Adrenal gland (tissue), 5 donors: ENCODE measurements around the gene MARCHF3.

Experiments
- POLR2A ChIP-seq, 2 donors: fragments of 450-650 bp; IDR thresholded peaks; one replicate each; pipeline ENCODE4 v1.6.1; 2017; ENCODE audit warnings: antibody characterized with exemption in 2 of 2, mild to moderate bottlenecking in 2 of 2, moderate library complexity in 1 of 2
- TF ChIP-seq, protein P1 (sequence below), 6 experiments: fragments of 450-650 bp in 4 of 6; fragments of 200-600 bp in 2 of 6; sonication (generic) in 1 of 6; IDR thresholded peaks; 1 replicate in 5 of 6; 2 replicates in 1 of 6; pipeline versions ENCODE4 v1.5.1 to v1.8.0; 2016 to 2021; ENCODE audit warnings: antibody characterized with exemption in 6 of 6, mild to moderate bottlenecking in 2 of 6, moderate library complexity in 1 of 6
- donor health status: DM: no; HTN: no; CAD: no.

DNA sequence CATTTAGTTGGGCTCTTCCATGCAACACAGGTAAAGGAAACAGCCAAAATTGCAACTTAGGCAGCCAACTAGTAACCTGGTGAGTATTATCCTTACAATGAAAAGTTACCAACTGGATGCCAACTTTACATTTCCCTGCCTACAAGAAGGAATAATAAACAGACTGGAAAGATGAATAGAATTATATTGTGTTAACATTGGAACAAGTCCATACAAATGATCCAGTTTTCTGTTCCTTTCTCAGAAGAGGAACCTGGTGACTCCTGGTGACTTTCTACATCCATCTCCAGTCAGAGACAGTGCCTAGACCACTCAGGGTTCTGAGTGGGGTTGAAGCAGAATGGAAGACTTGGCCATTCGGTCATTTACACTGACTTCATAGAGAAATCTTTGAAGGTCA lies 20.6 kb downstream of the MARCHF3 start:
- TF ChIP-seq, protein P1, sequence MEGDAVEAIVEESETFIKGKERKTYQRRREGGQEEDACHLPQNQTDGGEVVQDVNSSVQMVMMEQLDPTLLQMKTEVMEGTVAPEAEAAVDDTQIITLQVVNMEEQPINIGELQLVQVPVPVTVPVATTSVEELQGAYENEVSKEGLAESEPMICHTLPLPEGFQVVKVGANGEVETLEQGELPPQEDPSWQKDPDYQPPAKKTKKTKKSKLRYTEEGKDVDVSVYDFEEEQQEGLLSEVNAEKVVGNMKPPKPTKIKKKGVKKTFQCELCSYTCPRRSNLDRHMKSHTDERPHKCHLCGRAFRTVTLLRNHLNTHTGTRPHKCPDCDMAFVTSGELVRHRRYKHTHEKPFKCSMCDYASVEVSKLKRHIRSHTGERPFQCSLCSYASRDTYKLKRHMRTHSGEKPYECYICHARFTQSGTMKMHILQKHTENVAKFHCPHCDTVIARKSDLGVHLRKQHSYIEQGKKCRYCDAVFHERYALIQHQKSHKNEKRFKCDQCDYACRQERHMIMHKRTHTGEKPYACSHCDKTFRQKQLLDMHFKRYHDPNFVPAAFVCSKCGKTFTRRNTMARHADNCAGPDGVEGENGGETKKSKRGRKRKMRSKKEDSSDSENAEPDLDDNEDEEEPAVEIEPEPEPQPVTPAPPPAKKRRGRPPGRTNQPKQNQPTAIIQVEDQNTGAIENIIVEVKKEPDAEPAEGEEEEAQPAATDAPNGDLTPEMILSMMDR (IDR thresholded peaks at IDR 0.05): no peak
- no peak for TF ChIP-seq POLR2A (IDR thresholded peaks at IDR 0.05)
